ENCODE data around the gene RNF8.

GRCh38 chr6:37368961-37369320, 15.2 kb downstream of the RNF8 start:
- TF ChIP-seq CTCF (IDR thresholded peaks at IDR 0.05): no peak
- TF ChIP-seq POLR2A (IDR thresholded peaks at IDR 0.05): no peak
- TF ChIP-seq POLR2AphosphoS5 (IDR thresholded peaks at IDR 0.05): no peak
- no peak for TF ChIP-seq EP300 (IDR thresholded peaks at IDR 0.05; ENCODE audit: low read depth)

All from transverse colon (tissue), 4 donors.